C4-2B (cell line): Measurements from ENCODE around the gene CHTOP.

Experiments used
- H3K27ac ChIP-seq: fragments of 450-650 bp; 2 replicates; pipeline ENCODE4 v1.5.1; 2017
- ZFX ChIP-seq: fragments of 450-650 bp; IDR thresholded peaks from 2 replicates; pipeline ENCODE4 v1.6.1; 2017
- TF ChIP-seq, protein P1 (sequence below): fragments of 450-650 bp; conservative IDR thresholded peaks from 2 replicates; pipeline ENCODE4 v1.5.1; 2017; ENCODE audit warnings: mild to moderate bottlenecking

CHTOP gene

DNA sequence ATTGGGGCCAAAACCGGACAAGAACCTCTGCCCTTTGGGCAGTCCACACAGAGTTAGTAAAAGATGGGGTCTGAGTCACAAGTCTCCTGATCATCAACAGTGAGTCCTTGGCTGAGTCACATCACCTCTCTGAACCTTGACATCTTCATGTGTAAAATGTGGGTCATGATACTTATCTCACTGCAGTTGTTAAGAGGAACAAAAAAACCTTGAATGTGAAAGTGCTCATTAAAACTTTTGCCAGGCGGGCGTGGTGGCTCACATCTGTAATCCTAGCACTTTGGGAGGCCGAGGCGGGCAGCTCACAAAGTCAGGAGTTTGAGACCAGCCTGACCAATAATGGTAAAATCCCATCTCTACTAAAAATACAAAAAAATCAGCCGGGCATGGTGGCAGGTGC is 36.7 kb upstream of the CHTOP start:
- TF ChIP-seq, protein P1, sequence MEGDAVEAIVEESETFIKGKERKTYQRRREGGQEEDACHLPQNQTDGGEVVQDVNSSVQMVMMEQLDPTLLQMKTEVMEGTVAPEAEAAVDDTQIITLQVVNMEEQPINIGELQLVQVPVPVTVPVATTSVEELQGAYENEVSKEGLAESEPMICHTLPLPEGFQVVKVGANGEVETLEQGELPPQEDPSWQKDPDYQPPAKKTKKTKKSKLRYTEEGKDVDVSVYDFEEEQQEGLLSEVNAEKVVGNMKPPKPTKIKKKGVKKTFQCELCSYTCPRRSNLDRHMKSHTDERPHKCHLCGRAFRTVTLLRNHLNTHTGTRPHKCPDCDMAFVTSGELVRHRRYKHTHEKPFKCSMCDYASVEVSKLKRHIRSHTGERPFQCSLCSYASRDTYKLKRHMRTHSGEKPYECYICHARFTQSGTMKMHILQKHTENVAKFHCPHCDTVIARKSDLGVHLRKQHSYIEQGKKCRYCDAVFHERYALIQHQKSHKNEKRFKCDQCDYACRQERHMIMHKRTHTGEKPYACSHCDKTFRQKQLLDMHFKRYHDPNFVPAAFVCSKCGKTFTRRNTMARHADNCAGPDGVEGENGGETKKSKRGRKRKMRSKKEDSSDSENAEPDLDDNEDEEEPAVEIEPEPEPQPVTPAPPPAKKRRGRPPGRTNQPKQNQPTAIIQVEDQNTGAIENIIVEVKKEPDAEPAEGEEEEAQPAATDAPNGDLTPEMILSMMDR: no peak
- no peak for TF ChIP-seq ZFX
- H3K27ac ChIP-seq: no peak overlapping the region

DNA sequence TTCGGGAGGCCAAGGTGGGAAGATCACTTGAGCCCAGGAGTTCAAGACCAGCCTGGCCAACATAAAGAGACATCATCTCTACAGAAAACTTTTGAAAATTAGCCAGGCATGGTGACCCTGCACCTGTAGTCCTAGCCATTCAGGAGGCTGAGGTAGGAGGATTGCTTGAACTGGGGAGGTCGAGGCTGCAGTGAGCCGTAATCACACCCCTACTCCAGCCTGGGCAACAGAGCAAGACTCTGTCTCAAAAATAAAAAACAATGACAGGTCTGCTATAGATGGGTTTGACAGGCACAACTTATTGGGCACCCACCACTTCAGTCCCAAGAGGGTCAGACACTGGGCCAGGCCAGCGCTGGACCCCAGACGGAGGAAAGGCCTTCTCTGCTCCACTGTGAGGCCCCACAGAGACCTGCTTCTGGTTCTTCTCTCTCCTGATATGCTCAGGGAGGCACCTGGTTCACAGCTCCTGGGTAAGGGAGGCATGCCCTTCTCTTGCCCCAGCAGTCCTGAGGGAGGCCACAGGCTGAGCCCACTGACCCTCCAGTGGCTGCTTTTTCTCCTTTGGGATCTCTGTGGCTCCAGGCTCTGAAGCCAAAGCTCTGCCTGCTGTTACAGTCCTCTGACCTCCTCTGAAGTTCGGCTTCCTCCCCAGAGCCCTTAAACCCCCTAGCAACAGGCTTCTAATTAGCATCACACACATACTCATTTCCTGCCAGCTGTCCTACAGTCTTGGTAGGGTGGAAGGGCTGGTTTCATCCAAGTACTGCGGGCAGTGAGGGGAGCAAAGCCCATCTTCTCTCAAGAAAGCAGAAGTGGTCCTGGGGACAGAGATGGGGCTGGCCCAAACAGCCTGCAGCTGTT is 35.3 kb upstream of the CHTOP start:
- no peak overlapping the region for H3K27ac ChIP-seq
- no peak for TF ChIP-seq ZFX
- TF ChIP-seq, protein P1: no peak

DNA sequence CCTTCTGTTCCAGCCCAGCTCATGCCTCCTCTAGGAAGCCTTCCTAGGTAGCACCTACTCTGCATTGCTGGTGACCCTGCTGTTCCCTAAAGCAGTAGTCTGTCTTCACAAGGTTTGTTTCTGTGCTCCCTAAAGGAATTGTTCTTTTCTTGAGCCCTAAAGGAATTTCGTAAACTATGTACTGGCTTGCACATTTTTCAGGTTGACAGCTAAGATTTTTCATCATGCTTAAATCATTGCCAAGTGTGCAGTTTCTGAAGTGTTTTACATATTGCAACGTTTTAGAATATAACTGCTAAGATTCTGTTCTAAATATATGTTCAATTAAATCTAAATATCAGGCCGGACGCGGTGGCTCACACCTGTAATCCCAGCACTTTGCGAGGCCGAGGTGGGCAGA is 34.0 kb upstream of the CHTOP start:
- TF ChIP-seq, protein P1: no peak
- TF ChIP-seq ZFX: no peak
- no peak overlapping the region for H3K27ac ChIP-seq

DNA sequence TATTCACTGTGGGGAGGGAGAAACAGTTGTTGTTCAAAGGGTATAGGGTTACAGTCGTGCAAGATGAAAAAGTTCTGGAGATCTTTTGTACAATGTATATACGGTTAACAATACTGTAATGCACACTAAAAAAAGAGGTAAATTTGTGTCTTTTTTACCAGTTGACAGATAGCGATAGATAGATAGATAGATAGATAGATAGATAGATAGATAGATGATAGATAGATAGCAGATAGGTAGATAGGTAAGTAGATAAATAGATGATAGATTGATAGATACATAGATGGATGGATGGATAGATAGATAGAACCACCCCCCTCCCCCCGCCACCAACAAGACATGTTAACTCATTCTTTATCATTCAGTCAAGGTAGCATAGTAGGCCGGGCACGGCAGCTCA is 31.1 kb upstream of the CHTOP start:
- no peak overlapping the region for H3K27ac ChIP-seq
- no peak for TF ChIP-seq ZFX
- TF ChIP-seq, protein P1: no peak

DNA sequence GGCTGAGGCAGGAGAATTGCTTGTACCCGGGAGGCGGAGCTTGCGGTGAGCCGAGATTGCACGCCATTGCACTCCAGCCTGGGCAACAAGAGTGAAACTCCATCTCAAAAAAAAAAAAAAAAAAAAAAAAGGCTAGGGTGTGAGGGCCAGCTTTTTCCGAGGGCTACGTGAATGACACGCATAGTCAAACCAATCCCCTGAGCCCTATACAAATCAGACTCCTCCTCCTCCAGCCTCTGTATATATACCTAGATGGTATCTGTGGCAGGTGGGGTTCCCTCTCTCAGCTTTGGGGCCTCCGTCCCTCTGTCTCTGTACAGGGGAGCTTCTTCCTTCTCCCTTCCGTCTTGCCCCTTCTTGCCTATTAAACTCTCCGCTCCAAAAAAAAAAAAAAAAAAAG is 27.7 kb upstream of the CHTOP start:
- TF ChIP-seq ZFX: no peak
- TF ChIP-seq, protein P1: no peak
- no peak overlapping the region for H3K27ac ChIP-seq

DNA sequence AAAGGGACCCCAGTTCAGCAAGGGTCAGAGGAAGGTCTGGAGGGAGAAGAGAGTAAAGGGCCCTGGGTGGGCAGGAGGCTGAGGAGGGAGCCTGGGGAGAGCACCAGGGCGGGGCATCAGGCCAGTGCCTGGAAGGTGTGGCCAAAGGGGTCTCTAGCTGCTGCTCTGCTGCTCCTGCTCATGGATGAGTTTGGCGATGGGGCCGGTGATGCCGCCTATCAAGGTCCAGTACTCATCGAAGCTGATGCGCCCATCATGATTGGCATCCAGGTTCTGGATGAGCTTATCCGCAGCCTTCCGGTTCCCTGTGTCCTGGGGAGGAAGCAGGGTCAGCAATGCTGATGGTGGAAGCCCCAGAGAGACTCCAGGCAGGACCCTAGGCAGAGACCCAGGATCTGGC is 26.5 kb upstream of the CHTOP start:
- no peak overlapping the region for H3K27ac ChIP-seq
- TF ChIP-seq, protein P1: no peak
- no peak for TF ChIP-seq ZFX

DNA sequence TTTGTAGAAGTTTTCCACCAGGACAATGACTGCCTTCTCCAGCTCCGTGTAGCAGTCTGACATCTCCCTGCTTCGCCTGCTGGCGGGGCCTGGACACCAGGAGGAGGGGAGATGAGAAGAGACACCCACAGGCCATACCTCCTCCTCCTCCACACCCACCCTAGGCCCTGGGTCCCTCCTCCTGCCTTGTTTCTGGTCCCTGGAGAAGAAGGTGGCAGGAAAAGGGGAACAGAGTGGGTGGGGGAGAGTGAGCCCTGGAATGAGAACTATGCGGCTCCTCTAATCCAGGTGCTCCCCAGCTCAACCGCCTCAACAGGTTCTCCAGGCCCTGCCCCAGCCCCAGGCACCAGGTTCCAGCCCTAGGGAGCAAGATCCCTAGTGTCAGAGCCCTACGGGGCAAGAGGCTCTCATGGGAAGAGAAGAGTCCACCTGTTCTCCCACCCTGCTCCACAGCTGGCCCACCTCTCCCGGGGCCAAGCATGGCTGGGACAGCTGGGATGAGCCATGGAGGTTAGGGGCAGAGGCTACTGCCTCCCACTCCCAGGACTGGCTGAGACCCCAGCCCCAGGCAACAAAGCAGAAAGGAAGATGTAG is 25.7 kb upstream of the CHTOP start:
- no peak for TF ChIP-seq ZFX
- TF ChIP-seq, protein P1: no peak
- no peak overlapping the region for H3K27ac ChIP-seq
